GM13977 (cell line): ENCODE results near the gene GALNS.

Source experiments
- DNase-seq: peaks from one replicate; pipeline ENCODE4 v3.0.0; 2012; ENCODE audit warnings: low spot score
- CTCF ChIP-seq: IDR thresholded peaks from 2 replicates; pipeline ENCODE4 v1.5.1; 2012; ENCODE audit warnings: mild to moderate bottlenecking, control low read depth; ENCODE audit not compliant: insufficient read depth; ENCODE audit errors: extremely low read depth, missing control alignments
- in situ Hi-C: fragments of 300-500 bp; cut with MboI; formaldehyde crosslinking; loops from one replicate; pipeline ENCODE4 v1.12.0; 2022; ENCODE audit warnings: low sequenced_read_pairs, low pct_unique_long_range_greater_than_20kb, mixed read lengths, inconsistent platforms; ENCODE audit not compliant: unreplicated experiment

The GALNS gene

DNA sequence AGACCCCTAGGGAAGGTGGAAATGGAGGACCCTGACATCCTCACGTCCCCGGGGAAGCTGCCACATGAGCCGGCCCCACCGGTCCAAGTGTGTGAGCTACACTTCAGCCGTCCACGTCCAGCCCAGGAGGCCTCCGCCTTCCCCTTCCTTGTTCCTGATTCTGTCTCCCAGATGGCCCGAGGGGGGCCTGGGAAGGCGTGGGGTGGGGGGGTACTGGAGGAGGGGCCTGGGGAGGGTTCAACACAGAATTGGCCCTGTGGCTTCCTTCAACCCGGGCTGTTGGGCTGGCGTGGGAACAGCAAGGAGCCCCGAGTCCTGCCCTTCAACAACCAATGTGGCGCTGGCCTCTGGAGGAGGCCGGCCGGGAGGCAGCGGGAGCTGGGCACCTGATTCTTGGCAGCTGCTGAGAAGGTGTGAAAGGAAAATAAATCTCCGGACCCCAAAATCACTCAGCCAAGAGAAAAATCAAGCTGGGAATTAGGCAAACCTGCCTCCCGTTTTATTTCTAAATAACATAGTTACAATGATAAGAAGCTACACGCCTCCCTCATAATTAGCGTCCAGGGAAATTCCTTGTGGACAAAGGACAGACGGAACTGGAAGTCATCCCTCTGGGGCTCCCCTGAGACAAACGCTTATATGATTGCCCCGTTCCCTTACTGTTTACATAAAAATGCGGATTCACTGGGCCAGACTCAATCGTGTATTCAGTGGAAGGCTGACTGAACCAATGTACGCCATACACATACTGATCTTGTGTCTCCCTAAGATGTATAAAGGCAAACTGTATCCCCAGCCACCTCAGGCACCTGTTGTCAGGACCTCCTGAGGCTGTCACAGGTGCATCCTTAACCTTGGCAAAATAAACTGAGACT, 43.2 kb downstream of the GALNS start:
- DNase-seq = no peak
- TF ChIP-seq CTCF = no peak
- in situ Hi-C loops = no loop called here

DNA sequence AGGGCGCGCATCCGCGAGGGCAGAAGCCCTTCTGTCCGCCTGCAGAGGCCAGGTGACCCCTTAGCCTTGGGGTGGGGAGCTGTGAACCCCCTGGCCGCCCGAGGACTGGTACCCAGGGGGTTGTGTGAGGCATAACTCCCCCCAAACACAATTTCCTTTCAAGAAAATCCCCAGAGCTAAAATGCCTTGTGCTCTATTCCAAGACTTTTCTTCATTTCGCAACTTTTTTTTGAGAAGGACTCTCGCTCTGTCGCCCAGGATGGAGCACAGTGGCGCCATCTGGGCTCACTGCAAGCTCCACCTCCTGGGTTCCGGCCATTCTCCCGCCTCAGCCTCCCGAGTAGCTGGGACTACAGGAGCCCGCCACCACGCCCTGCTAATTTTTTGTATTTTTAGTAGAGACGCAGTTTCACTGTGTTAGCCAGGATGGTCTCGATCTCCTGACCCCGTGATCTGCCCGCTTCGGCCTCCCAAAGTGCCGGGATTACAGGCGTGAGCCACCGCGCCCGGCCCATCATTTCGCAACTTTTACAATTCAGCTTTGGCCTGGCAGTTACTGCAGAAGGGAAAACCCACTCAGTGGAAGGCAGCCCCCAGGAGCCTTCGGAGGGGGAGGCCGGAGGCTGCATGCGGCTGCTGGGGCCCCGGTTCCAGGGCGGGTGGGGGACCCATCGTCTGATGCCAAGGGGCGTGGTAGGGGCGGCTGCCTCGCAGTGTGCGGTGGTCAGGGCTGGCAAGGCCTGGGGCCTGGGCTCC, 44.1 kb downstream of the GALNS start:
- DNase-seq = no peak
- in situ Hi-C loops = no loop called here

GRCh38 chr16:88811769-88812512, 44.8 kb downstream of the GALNS start, which contains the start of gene APRT:
TSS of gene APRT (minus strand) at chr16:88811928. CDS start at chr16:88811899, 29 bp downstream.
- peak; percentile 99 for DNase-seq
- in situ Hi-C loops = no loop called here
- peak; percentile 43 for TF ChIP-seq CTCF

More for the DNA sequence above, 44.1 kb downstream of the GALNS start:
- no peak for TF ChIP-seq CTCF

GRCh38 chr16:88810912-88811768, 45.6 kb downstream of the GALNS start:
- TF ChIP-seq CTCF = no peak
- in situ Hi-C loops = no loop called here
- peak; percentile 90 for DNase-seq

- in situ Hi-C loops = no loop called here
- no peak for TF ChIP-seq CTCF
- no peak for DNase-seq
Observed at GRCh38 chr16:88810166-88810911, 46.4 kb downstream of the GALNS start.
